ENCODE results near the gene MYCL. TPM values are rescaled to one million over a fixed set of nuclear protein-coding genes. Genes with fewer than 3 reads are reported as not detected.
A peak's percentile ranks its signal among the peaks of the same experiment; 100 is the strongest.
"Not testable (repeated sequence)": the region's sequence is repeated elsewhere in the genome, so short reads cannot be mapped to it uniquely, and the experiment has no call there.

The MYCL gene
- total RNA-seq, 6 donors from 2014 or later, result 4.3 to 8.2 (median 6.1) TPM

- no peaks in the 10 kb centered on the region for H3K36me3 ChIP-seq
- whole genome bisulfite sequencing, 2 donors, result 25 to 31% methylated on average over 3 of the region's 3 CpGs
- peak; percentile 83 to 90 for ATAC-seq (ENCODE audit: low FRiP score in 2 of 2)
Observed at GRCh38 chr1:39919545-39919944, 17.8 kb upstream of the MYCL start.

GRCh38 chr1:39917825-39918224 is 16.1 kb upstream of the MYCL start:
- Histone ChIP-seq H3K36me3 (no peaks in the 10 kb centered on the region), H3K27ac (no peak overlapping the region), H3K4me3 (no peak overlapping the region), H3K27me3 (no peaks in the 10 kb centered on the region), H3K4me1 (no peaks in the 10 kb centered on the region), H3K9me3 (no peaks in the 10 kb centered on the region)
- ATAC-seq (ENCODE audit: low FRiP score in 2 of 2), result no peak
- 97% methylated on average over 2 of the region's 2 CpGs for WGBS, 2 donors
- no peak for TF ChIP-seq POLR2AphosphoS5 (IDR thresholded peaks at IDR 0.05)
- TF ChIP-seq POLR2A (IDR thresholded peaks at IDR 0.05), result no peak
- no peak for TF ChIP-seq CTCF (IDR thresholded peaks at IDR 0.05)
- no peak for TF ChIP-seq EP300 (IDR thresholded peaks at IDR 0.05)
- no peak for DNase-seq

More at GRCh38 chr1:39919545-39919944, 17.8 kb upstream of the MYCL start:
- peak in 1 of 2 donors; percentile 45 for DNase-seq
- TF ChIP-seq POLR2A (IDR thresholded peaks at IDR 0.05) (no peak), CTCF (IDR thresholded peaks at IDR 0.05) (peak; percentile 12 to 78 (median 54)), EP300 (IDR thresholded peaks at IDR 0.05) (no peak), POLR2AphosphoS5 (IDR thresholded peaks at IDR 0.05) (no peak)
- Histone ChIP-seq H3K9me3 (no peaks in the 10 kb centered on the region), H3K4me1 (no peaks in the 10 kb centered on the region), H3K27me3 (no peaks in the 10 kb centered on the region), H3K4me3 (no peak overlapping the region), H3K27ac (no peak overlapping the region)

GRCh38 chr1:39915499-39916129 is 13.9 kb upstream of the MYCL start:
- H3K36me3 ChIP-seq, result no peaks in the 10 kb centered on the region
- DNase-seq, result no peak
- no peak for ATAC-seq (ENCODE audit: low FRiP score in 2 of 2)
- H3K4me3 ChIP-seq, result no peak overlapping the region
- TF ChIP-seq EP300 (IDR thresholded peaks at IDR 0.05) (no peak), POLR2A (IDR thresholded peaks at IDR 0.05) (no peak), CTCF (IDR thresholded peaks at IDR 0.05) (no peak), POLR2AphosphoS5 (IDR thresholded peaks at IDR 0.05) (no peak)
- H3K9me3 ChIP-seq, result no peaks in the 10 kb centered on the region
- 75 to 78% methylated on average over 5 to 6 of the region's 6 CpGs for WGBS, 2 donors
- H3K27ac ChIP-seq, result no peak overlapping the region
- no peaks in the 10 kb centered on the region for H3K4me1 ChIP-seq
- H3K27me3 ChIP-seq, result no peaks in the 10 kb centered on the region

- not testable (repeated sequence) for H3K27ac ChIP-seq; H3K36me3 ChIP-seq; H3K4me1 ChIP-seq; H3K9me3 ChIP-seq; H3K27me3 ChIP-seq; ATAC-seq (ENCODE audit: low FRiP score in 2 of 2); H3K4me3 ChIP-seq
- DNase-seq, result peak in 1 of 2 donors; percentile 50
- WGBS, 2 donors, result 83% methylated on average over 9 of the region's 30 CpGs; no CpG with 5 or more reads in 1 of the 2 donors
Observed at GRCh38 chr1:39913136-39913535, 11.4 kb upstream of the MYCL start.

GRCh38 chr1:39910263-39910662 is 8.5 kb upstream of the MYCL start:
- H3K27ac ChIP-seq, result no peak overlapping the region
- H3K27me3 ChIP-seq, result no peaks in the 10 kb centered on the region
- 97 to 98% methylated on average over 3 of the region's 3 CpGs for WGBS, 2 donors
- ATAC-seq (ENCODE audit: low FRiP score in 2 of 2) (no peak), DNase-seq (no peak)
- no peak overlapping the region for H3K4me3 ChIP-seq
- peaks cover 0 to 8% (median 6%) of the 10 kb centered on the region in 4 donors for H3K9me3 ChIP-seq
- H3K4me1 ChIP-seq, result no peaks in the 10 kb centered on the region
- no peaks in the 10 kb centered on the region for H3K36me3 ChIP-seq
- no peak for TF ChIP-seq EP300 (IDR thresholded peaks at IDR 0.05)
- no peak for TF ChIP-seq POLR2AphosphoS5 (IDR thresholded peaks at IDR 0.05)

GRCh38 chr1:39908534-39908933 is 6.8 kb upstream of the MYCL start:
- ATAC-seq (ENCODE audit: low FRiP score in 2 of 2) (no peak), DNase-seq (no peak)
- TF ChIP-seq EP300 (IDR thresholded peaks at IDR 0.05) (no peak), POLR2AphosphoS5 (IDR thresholded peaks at IDR 0.05) (no peak), POLR2A (IDR thresholded peaks at IDR 0.05) (no peak), CTCF (IDR thresholded peaks at IDR 0.05) (no peak)
- no peaks in the 10 kb centered on the region for H3K36me3 ChIP-seq
- H3K27ac ChIP-seq, result no peak overlapping the region
- H3K27me3 ChIP-seq, result no peaks in the 10 kb centered on the region
- H3K4me1 ChIP-seq, result no peaks in the 10 kb centered on the region
- H3K4me3 ChIP-seq, result no peak overlapping the region
- 92% methylated on average over 2 of the region's 2 CpGs for WGBS, 2 donors
- peaks cover 0 to 8% (median 6%) of the 10 kb centered on the region in 4 donors for H3K9me3 ChIP-seq

Measured in upper lobe of left lung (tissue), 6 donors.